H9 (cell line): ENCODE results near the gene SMARCA2. TPM values are rescaled to one million over a fixed set of nuclear protein-coding genes. Genes with fewer than 3 reads are reported as not detected.

Source experiments
- DNase-seq: peaks from one replicate; pipeline ENCODE4 v3.0.0-alpha.2; 2017
- H2AFZ ChIP-seq: one replicate; pipeline ENCODE4 v1.6.1; 2013; ENCODE audit warnings: mild to moderate bottlenecking, low read length, control low read depth, moderate library complexity
- H2AK5ac ChIP-seq: 2 replicates; pipeline ENCODE4 v1.6.1; 2013; ENCODE audit warnings: low read length, control low read depth, mixed read lengths; ENCODE audit not compliant: insufficient read length
- H2BK120ac ChIP-seq: one replicate; pipeline ENCODE4 v1.6.1; 2013; ENCODE audit warnings: low read depth, mild to moderate bottlenecking, low read length, control low read depth, inconsistent platforms; ENCODE audit not compliant: poor library complexity, severe bottlenecking
- H2BK12ac ChIP-seq: 2 replicates; pipeline ENCODE4 v1.6.1; 2013; ENCODE audit warnings: low read length, control low read depth, mixed read lengths, low read depth; ENCODE audit not compliant: insufficient read length
- H2BK15ac ChIP-seq: 2 replicates; pipeline ENCODE4 v1.6.1; 2013; ENCODE audit warnings: low read depth, low read length, control low read depth
- H2BK20ac ChIP-seq: one replicate; pipeline ENCODE4 v1.6.1; 2013; ENCODE audit warnings: low read depth, mild to moderate bottlenecking, low read length, control low read depth, inconsistent platforms; ENCODE audit not compliant: poor library complexity, severe bottlenecking
- H2BK5ac ChIP-seq: 2 replicates; pipeline ENCODE4 v1.6.1; 2013; ENCODE audit warnings: low read length, control low read depth, mixed read lengths; ENCODE audit not compliant: insufficient read length
- H3K14ac ChIP-seq: 2 replicates; pipeline ENCODE4 v1.6.1; 2013; ENCODE audit warnings: low read length, control low read depth; ENCODE audit not compliant: insufficient read depth
- H3K18ac ChIP-seq: 2 replicates; pipeline ENCODE4 v1.6.1; 2013; ENCODE audit warnings: low read depth, mild to moderate bottlenecking, mixed read lengths, low read length, control low read depth; ENCODE audit not compliant: insufficient read length
- H3K23ac ChIP-seq: 2 replicates; pipeline ENCODE4 v1.6.1; 2013; ENCODE audit warnings: low read length, control low read depth, mixed read lengths, low read depth; ENCODE audit not compliant: insufficient read length
- H3K23me2 ChIP-seq: 2 replicates; pipeline ENCODE4 v1.6.1; 2013; ENCODE audit warnings: low read depth, mild to moderate bottlenecking, mixed read lengths, low read length, control low read depth; ENCODE audit not compliant: insufficient read length, poor library complexity, severe bottlenecking
- H3K27ac ChIP-seq: 2 replicates; pipeline ENCODE4 v1.5.1; 2013; ENCODE audit warnings: low read length, control low read depth, mixed read lengths, low read depth; ENCODE audit not compliant: insufficient read length
- H3K27me3 ChIP-seq: 2 replicates; pipeline ENCODE4 v1.6.1; 2013; ENCODE audit warnings: low read length, control low read depth, inconsistent platforms; ENCODE audit not compliant: insufficient read depth
- H3K4ac ChIP-seq: 2 replicates; pipeline ENCODE4 v1.6.1; 2013; ENCODE audit warnings: low read depth, mild to moderate bottlenecking, control low read depth, inconsistent platforms, low read length, moderate library complexity
- H3K4me1 ChIP-seq: 2 replicates; pipeline ENCODE4 v1.6.1; 2013; ENCODE audit warnings: low read length, control low read depth, inconsistent platforms; ENCODE audit not compliant: insufficient read depth
- H3K4me2 ChIP-seq: 2 replicates; pipeline ENCODE4 v1.6.1; 2013; ENCODE audit warnings: low read length, control low read depth, mixed read lengths; ENCODE audit not compliant: insufficient read length, insufficient read depth
- H3K56ac ChIP-seq: 2 replicates; pipeline ENCODE4 v1.6.1; 2013; ENCODE audit warnings: low read depth, mild to moderate bottlenecking, mixed read lengths, low read length, control low read depth; ENCODE audit not compliant: insufficient read length
- H3K79me1 ChIP-seq: 2 replicates; pipeline ENCODE4 v1.6.1; 2013; ENCODE audit warnings: low read depth, mild to moderate bottlenecking, moderate library complexity, low read length, control low read depth, inconsistent platforms; ENCODE audit not compliant: insufficient read depth, poor library complexity, severe bottlenecking
- H3K79me2 ChIP-seq: 2 replicates; pipeline ENCODE4 v1.6.1; 2013; ENCODE audit warnings: low read length, control low read depth, inconsistent platforms; ENCODE audit not compliant: insufficient read depth
- H3K9ac ChIP-seq: 2 replicates; pipeline ENCODE4 v1.6.1; 2013; ENCODE audit warnings: low read length, control low read depth, mixed read lengths; ENCODE audit not compliant: insufficient read length; ENCODE audit errors: extremely low read depth
- H3K9me3 ChIP-seq: one replicate; pipeline ENCODE4 v1.6.1; 2013; ENCODE audit warnings: low read depth, low read length, inconsistent platforms; ENCODE audit not compliant: control insufficient read depth
- H3T11ph ChIP-seq: one replicate; pipeline ENCODE4 v1.6.1; 2013; ENCODE audit warnings: mild to moderate bottlenecking, low read length, control low read depth, inconsistent platforms
- H4K20me1 ChIP-seq: one replicate; pipeline ENCODE4 v1.6.1; 2013; ENCODE audit not compliant: control insufficient read depth, insufficient read length, insufficient read depth
- H4K5ac ChIP-seq: 2 replicates; pipeline ENCODE4 v1.6.1; 2013; ENCODE audit warnings: low read depth, mild to moderate bottlenecking, mixed read lengths, low read length, control low read depth; ENCODE audit not compliant: insufficient read length
- H4K8ac ChIP-seq: replicated peaks from 2 replicates; pipeline ENCODE4 v1.6.1; 2013; ENCODE audit warnings: low read length, control low read depth, mixed read lengths, low read depth; ENCODE audit not compliant: insufficient read length
- H4K91ac ChIP-seq: 2 replicates; pipeline ENCODE4 v1.6.1; 2013; ENCODE audit warnings: low read depth, mild to moderate bottlenecking, moderate library complexity, mixed read lengths, low read length, control low read depth; ENCODE audit not compliant: insufficient read length
- H3K27ac Mint-ChIP-seq, 3 experiments: 2 replicates in 2 of 3; 3 replicates in 1 of 3; pipeline ENCODE4 v1.8.0; 2020 to 2021; ENCODE audit warnings: mixed read lengths in 3 of 3, mild to moderate bottlenecking in 1 of 3, moderate library complexity in 1 of 3
- H3K27me3 Mint-ChIP-seq: 2 replicates; pipeline ENCODE4 v1.8.0; 2021; ENCODE audit warnings: low read depth, mild to moderate bottlenecking, moderate library complexity, mixed read lengths
- H3K36me3 Mint-ChIP-seq, 3 experiments: 2 replicates in 2 of 3; 3 replicates in 1 of 3; pipeline ENCODE4 v1.8.0; 2020 to 2021; ENCODE audit warnings: low read depth in 3 of 3, mixed read lengths in 3 of 3; ENCODE audit not compliant: insufficient read depth in 1 of 3
- H3K4me1 Mint-ChIP-seq, 2 experiments: 2 replicates each; pipeline ENCODE4 v1.8.0; 2020; ENCODE audit warnings: mixed read lengths in 2 of 2
- H3K4me3 Mint-ChIP-seq, 2 experiments: 2 replicates in 1 of 2; 3 replicates in 1 of 2; pipeline ENCODE4 v1.8.0; 2020 to 2021; ENCODE audit warnings: mild to moderate bottlenecking in 2 of 2, mixed read lengths in 2 of 2, moderate library complexity in 1 of 2
- H3K9me3 Mint-ChIP-seq, 2 experiments: 2 replicates in 1 of 2; 3 replicates in 1 of 2; pipeline ENCODE4 v1.8.0; 2020; ENCODE audit warnings: mild to moderate bottlenecking in 2 of 2, mixed read lengths in 2 of 2, moderate library complexity in 1 of 2
- CTCF ChIP-seq: fragments of 200-600 bp; sonication (generic); conservative IDR thresholded peaks from 3 replicates; pipeline ENCODE4 v1.8.0; 2021; ENCODE audit warnings: antibody characterized with exemption, mild to moderate bottlenecking
- WGBS: extraction: QIAGEN DNeasy Blood & Tissue Kit; methylation state at CpG from one replicate; pipeline ENCODE4 v1.1.7; 2013; ENCODE audit warnings: missing lambda C conversion rate, low lambda C conversion rate, mixed read lengths; ENCODE audit not compliant: insufficient read length; ENCODE audit errors: extremely low coverage; 5-methylcytosine and 5-hydroxymethylcytosine counted together
- total RNA-seq: library from RNA; stranded (reverse); gene quantifications from 2 replicates; pipeline ENCODE4 v1.2.1, GENCODE V29; 2021

SMARCA2 gene
- total RNA-seq, 1 experiment from 2014 or later: 15.3 TPM

- Mint-ChIP-seq H3K27ac (no peak overlapping the region), H3K36me3 (no peaks in the 10 kb centered on the region), H3K27me3 (peaks cover 81% of the 10 kb centered on the region), H3K4me1 (peaks cover 60 to 65% of the 10 kb centered on the region in 2 experiments), H3K4me3 (no peak overlapping the region), H3K9me3 (no peaks in the 10 kb centered on the region; a peak in 1 of 5 replicates)
- Histone ChIP-seq H3K27me3 (peaks cover 8% of the 10 kb centered on the region; the same call in 1 of the 2 replicates), H3K4ac (no peak overlapping the region), H3K56ac (no peak overlapping the region), H4K91ac (no peak overlapping the region), H2AK5ac (no peak overlapping the region), H3K27ac (no peak overlapping the region), H2BK15ac (no peak overlapping the region), H3K9me3 (no peaks in the 10 kb centered on the region), H2BK120ac (no peak overlapping the region), H2BK20ac (no peak overlapping the region), H2BK12ac (no peak overlapping the region), H3K18ac (no peak overlapping the region), H3K23ac (no peak overlapping the region), H3K4me1 (peaks cover 12% of the 10 kb centered on the region; the same call in 1 of the 2 replicates), H3K23me2 (peaks cover 16% of the 10 kb centered on the region), H4K5ac (no peak overlapping the region), H3K14ac (no peak overlapping the region), H3K79me1 (no peaks in the 10 kb centered on the region), H3K4me2 (no peak overlapping the region), H3K79me2 (no peaks in the 10 kb centered on the region), H4K8ac (no peak overlapping the region), H2AFZ (no peak overlapping the region), H4K20me1 (no peaks in the 10 kb centered on the region), H2BK5ac (no peak overlapping the region), H3T11ph (no peak overlapping the region), H3K9ac (no peak overlapping the region)
- no peak for DNase-seq
- TF ChIP-seq CTCF: no peak
- no CpG with 5 or more reads among the region's 7 CpGs for WGBS
These were observed 6.6 kb downstream of the SMARCA2 start for GRCh38 chr9:2021731-2022130.
